MV-4-11 (cell line): ENCODE results near the gene RCAN2.

ENCODE experiments used
- DNase-seq: peaks from one replicate; lab custom pipeline; 2025; lab: John Stamatoyannopoulos, UW

RCAN2 gene

GRCh38 chr6:46491201-46491627 lies at the start of gene RCAN2:
RCAN2 (minus strand) TSS chr6:46491449.
- no peak for DNase-seq

GRCh38 chr6:46539866-46540265 lies 48.6 kb upstream of the RCAN2 start:
- DNase-seq: peak; percentile 5

- no peak for DNase-seq
Observed at GRCh38 chr6:46538800-46539480, 47.7 kb upstream of the RCAN2 start.

GRCh38 chr6:46530896-46531295 lies 39.6 kb upstream of the RCAN2 start:
- DNase-seq: no peak

- DNase-seq: no peak
Observed at GRCh38 chr6:46528961-46529750, 37.9 kb upstream of the RCAN2 start.

- DNase-seq: no peak
Observed at GRCh38 chr6:46526607-46527006, 35.4 kb upstream of the RCAN2 start.

GRCh38 chr6:46525583-46525982 lies 34.3 kb upstream of the RCAN2 start:
- DNase-seq: no peak

GRCh38 chr6:46521464-46521971 lies 30.3 kb upstream of the RCAN2 start:
- no peak for DNase-seq

- no peak for DNase-seq
Observed at GRCh38 chr6:46517202-46517601, 26.0 kb upstream of the RCAN2 start.

GRCh38 chr6:46513533-46513932 lies 22.3 kb upstream of the RCAN2 start:
- DNase-seq: no peak

GRCh38 chr6:46511320-46511719 lies 20.1 kb upstream of the RCAN2 start:
- no peak for DNase-seq

GRCh38 chr6:46510651-46511050 lies 19.4 kb upstream of the RCAN2 start:
- DNase-seq: no peak

- DNase-seq: no peak
Observed at GRCh38 chr6:46509981-46510510, 18.8 kb upstream of the RCAN2 start.

GRCh38 chr6:46509063-46509462 lies 17.8 kb upstream of the RCAN2 start:
- no peak for DNase-seq

GRCh38 chr6:46507426-46507825 lies 16.2 kb upstream of the RCAN2 start:
- DNase-seq: no peak

GRCh38 chr6:46505693-46506512 lies 14.7 kb upstream of the RCAN2 start:
- DNase-seq: no peak

- no peak for DNase-seq
Observed at GRCh38 chr6:46504242-46504641, 13.0 kb upstream of the RCAN2 start.

- DNase-seq: no peak
Observed at GRCh38 chr6:46502486-46503119, 11.4 kb upstream of the RCAN2 start.

GRCh38 chr6:46501136-46502089 lies 10.2 kb upstream of the RCAN2 start:
- no peak for DNase-seq

- DNase-seq: no peak
Observed at GRCh38 chr6:46500382-46500781, 9.1 kb upstream of the RCAN2 start.
